ENCODE data around the gene EGFL7.

DNA sequence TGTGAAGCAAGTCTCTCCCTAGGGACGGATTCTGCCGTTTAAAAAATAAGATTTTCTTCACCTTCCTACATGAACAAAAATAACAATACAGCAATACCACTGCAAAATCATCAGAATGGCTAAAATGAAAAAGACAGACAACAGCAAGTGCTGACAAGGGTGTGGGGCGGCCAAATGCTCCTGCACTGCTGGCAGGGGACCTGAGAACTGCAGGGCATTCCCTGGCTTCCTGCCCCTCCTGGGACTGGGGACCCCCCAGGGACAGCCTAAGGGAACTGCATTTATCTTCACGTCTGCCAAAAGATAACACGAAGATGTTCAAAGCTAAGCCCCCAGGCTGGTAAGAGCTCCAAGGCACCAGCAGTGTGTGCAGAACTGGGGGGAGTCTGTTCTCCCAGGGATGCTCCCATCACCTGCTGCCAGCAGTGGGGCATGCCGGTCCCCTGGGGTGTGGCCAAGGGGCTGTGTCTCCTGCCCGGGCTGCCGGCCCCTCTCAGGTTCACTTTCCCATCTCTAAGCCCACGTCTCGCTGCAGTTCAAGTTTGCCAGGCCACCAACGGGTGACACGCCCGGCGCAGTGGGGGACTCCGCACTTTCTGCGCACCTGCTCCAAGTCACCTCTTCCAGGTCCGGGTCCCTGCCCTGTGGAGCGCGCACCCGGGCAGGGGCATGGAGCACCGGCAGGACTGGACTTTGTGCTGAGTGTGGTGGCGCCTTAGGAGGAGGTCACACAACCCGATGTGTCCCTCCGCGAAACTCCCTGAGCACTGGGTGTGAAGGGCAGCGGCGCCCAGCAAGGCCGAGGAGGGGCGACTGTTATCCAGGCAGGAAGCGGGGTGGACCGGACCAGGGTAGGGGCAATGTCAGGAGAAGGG is 4.5 kb upstream of the EGFL7 start:
- TF ChIP-seq CEBPB (IDR thresholded peaks at IDR 0.05; ENCODE audit: borderline replicate concordance, low read depth, low read length) (no peak), SMARCC2 (IDR thresholded peaks at IDR 0.05) (no peak), CBX1 (IDR thresholded peaks at IDR 0.05; ENCODE audit: low read depth) (no peak), FOXP1 (IDR thresholded peaks at IDR 0.05) (no peak), FOXP1 (CRISPR knock-in tag; IDR thresholded peaks at IDR 0.05) (no peak), CBX5 (CRISPR knock-in tag; IDR thresholded peaks at IDR 0.05; ENCODE audit: borderline replicate concordance) (no peak)

All from HepG2 (cell line).